22Rv1 (cell line): Measurements from ENCODE around the gene CRYZ.

Source experiments
- H3K27ac ChIP-seq: fragments of 450-650 bp; 2 replicates; pipeline ENCODE4 v1.5.1; 2017
- CTCF ChIP-seq: fragments of 450-650 bp; IDR thresholded peaks from 2 replicates; pipeline ENCODE4 v1.5.1; 2017; ENCODE audit warnings: mild to moderate bottlenecking
- ZFX ChIP-seq: fragments of 450-650 bp; IDR thresholded peaks from 2 replicates; pipeline ENCODE4 v1.6.1; 2017; ENCODE audit warnings: antibody characterized with exemption, borderline replicate concordance

CRYZ gene

DNA sequence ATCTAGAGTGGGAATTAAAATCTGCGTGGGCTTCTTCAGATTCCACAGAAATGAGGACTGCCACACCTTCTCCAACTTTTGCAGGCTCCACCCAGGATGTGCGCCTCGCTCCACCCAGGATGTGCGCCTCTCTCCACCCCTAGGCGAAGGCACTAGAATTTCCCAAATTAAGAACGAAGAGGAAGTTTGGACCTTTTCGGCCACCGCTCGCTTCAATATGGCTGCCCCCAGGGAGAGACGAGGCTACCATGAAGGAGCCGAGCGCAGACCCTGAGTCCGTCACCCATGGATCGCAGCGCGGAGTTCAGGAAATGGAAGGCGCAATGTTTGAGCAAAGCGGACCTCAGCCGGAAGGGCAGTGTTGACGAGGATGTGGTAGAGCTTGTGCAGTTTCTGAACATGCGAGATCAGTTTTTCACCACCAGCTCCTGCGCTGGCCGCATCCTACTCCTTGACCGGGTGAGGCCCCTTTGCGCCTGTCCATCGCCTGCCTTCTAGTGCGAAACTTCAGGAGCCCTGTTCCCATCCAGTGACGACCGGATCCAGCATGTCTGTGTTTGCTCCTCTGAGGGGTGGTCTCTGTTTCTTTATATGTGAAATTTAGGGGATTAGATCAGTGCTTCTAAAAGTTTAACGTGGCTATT is at the start of gene CRYZ, which contains the start of gene TYW3:
CRYZ (minus strand) TSS at position 91 of the 644 bp plus-strand sequence. CDS start 8,229 bp downstream, outside the sequence.
TYW3 (plus strand) TSS at position 193 of the 644 bp plus-strand sequence; CDS start at position 286, 93 bp downstream.
- TF ChIP-seq CTCF, result no peak
- no peak for TF ChIP-seq ZFX
- H3K27ac ChIP-seq, result peak within 1 kb of the TSS; percentile 93

GRCh38 chr1:74780594-74780993 is 47.7 kb upstream of the CRYZ start:
- no peak for TF ChIP-seq ZFX
- TF ChIP-seq CTCF, result no peak
- H3K27ac ChIP-seq, result no peak overlapping the region

DNA sequence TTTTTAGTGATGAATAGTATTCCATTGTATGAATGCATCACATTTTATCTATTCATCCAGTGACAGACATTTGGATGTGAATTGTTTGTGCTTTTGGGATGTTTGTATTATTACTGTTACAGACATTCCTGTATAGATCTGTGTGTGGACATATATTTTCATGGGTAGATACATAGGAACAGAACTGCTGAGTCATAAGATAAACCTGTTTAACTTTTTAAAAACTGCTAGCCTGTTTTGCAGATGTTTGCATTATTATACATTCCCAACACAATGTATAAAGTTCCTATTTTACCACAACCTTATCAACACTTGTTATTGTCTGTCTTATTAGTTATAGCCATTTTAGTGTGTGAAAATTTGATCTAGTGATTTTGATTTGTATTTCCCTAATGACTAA is 46.9 kb upstream of the CRYZ start:
- H3K27ac ChIP-seq, result no peak overlapping the region
- TF ChIP-seq CTCF (no peak), ZFX (no peak)

DNA sequence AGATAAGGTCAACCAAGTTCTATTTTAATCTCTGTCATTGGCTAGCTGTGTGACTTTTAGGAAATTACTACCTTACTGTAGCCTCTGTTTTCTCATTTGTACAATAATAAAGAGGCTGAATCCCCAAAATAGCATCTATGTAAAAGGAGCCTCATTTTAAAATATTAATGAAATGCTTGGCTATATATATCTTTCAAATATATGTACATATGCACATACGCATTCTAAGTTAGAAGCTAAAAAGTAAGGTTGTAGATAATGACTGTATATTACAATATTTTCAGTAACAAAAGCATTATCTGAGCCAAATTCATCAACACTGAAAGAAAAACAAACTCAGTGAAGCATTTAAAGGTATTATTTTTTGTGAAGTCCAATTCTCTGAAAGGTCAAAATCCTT is 44.7 kb upstream of the CRYZ start:
- TF ChIP-seq CTCF (no peak), ZFX (no peak)
- no peak overlapping the region for H3K27ac ChIP-seq

DNA sequence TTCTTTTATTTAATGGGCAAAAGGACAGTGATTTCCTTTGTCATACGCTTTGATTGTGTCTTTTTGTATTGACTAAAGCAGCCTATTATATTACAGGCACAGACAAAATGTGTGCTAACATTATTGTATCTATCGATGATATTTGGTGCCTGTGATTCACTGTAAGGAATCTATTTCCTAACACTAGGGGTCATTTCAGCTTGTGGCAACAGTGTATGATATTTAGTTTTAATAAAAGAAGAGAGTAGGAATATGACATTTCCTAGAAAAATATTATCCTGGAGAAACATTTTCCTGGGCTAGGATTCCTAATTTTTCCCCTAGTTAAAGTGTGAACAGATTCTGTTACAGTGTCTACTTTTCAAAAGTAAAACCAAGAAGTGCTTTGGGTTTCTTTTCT is 42.9 kb upstream of the CRYZ start:
- H3K27ac ChIP-seq, result no peak overlapping the region
- no peak for TF ChIP-seq ZFX
- no peak for TF ChIP-seq CTCF

- H3K27ac ChIP-seq, result no peak overlapping the region
- TF ChIP-seq ZFX (no peak), CTCF (no peak)
These were observed 40.7 kb upstream of the CRYZ start for GRCh38 chr1:74773582-74773981.

DNA sequence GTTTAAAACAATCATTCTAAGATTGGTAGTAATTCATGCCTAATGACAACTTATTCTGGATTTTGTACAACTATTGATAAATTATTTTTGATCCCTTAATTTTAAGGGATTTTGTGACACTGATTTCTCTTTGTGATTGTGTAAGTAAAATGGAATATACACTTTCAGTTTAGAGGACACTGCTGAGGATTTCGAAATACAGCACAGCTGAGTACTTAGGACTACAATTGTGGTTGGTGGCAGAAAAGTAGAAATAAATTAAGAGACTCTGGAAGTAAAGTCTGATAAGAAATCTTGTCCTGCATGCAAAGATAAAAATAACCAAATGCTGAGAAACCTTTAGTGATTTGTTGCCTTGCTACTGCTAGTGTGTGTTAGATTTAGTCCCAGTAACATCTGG is 40.1 kb upstream of the CRYZ start:
- TF ChIP-seq CTCF (no peak), ZFX (no peak)
- H3K27ac ChIP-seq, result no peak overlapping the region
